BJ (cell line): ENCODE measurements around the gene KEAP1. TPM values are rescaled to one million over a fixed set of nuclear protein-coding genes. Genes with fewer than 3 reads are reported as not detected.
"Not testable (repeated sequence)": the region's sequence is repeated elsewhere in the genome, so short reads cannot be mapped to it uniquely, and the experiment has no call there.

Experiments
- CTCF ChIA-PET: fragments of 350-600 bp; formaldehyde crosslinking; extraction: SDS; loops from one replicate; lab custom pipeline; 2021; ENCODE audit warnings: antibody characterized with exemption, inconsistent platforms; lab: Yijun Ruan, JAX
- POLR2A ChIA-PET: fragments of 300-600 bp; sonication (Branson Sonifier 250); formaldehyde crosslinking; extraction: SDS; loops from one replicate; lab custom pipeline; 2021; ENCODE audit warnings: antibody characterized with exemption; lab: Charles Lee
- DNase-seq: peaks from one replicate; pipeline ENCODE4 v3.0.0-alpha.2; 2011; ENCODE audit warnings: low read depth
- H3K27me3 ChIP-seq: 2 replicates; pipeline ENCODE4 v1.6.0; 2011; ENCODE audit warnings: low read length; ENCODE audit not compliant: control insufficient read depth, insufficient read depth
- H3K36me3 ChIP-seq: 2 replicates; pipeline ENCODE4 v1.5.1; 2011; ENCODE audit warnings: low read length; ENCODE audit not compliant: control insufficient read depth, insufficient read depth
- H3K4me3 ChIP-seq: 2 replicates; pipeline ENCODE4 v1.5.1; 2011; ENCODE audit warnings: low read depth, mild to moderate bottlenecking, control low read depth, low read length
- polyA plus RNA-seq: library from polyadenylated mRNA; depleted of rRNA; stranded (reverse); fragments of >200 nt; gene quantifications from 2 replicates; pipeline ENCODE4 v1.2.3, GENCODE V29; 2011
- TF ChIP-seq, protein P1 (sequence below): IDR thresholded peaks from 2 replicates; pipeline ENCODE4 v1.5.1; 2011; ENCODE audit warnings: low read depth, mild to moderate bottlenecking, control low read depth, inconsistent platforms, low read length, moderate library complexity; ENCODE audit not compliant: insufficient read depth

KEAP1 gene
- polyA plus RNA-seq, 1 experiment, result 114 TPM

- ChIA-PET POLR2A (no interaction called here), CTCF (no interaction called here)
- Histone ChIP-seq H3K36me3 (peaks cover 9% of the 10 kb centered on the region), H3K4me3 (no peak overlapping the region), H3K27me3 (no peaks in the 10 kb centered on the region)
- DNase-seq, result no peak
- TF ChIP-seq, protein P1, sequence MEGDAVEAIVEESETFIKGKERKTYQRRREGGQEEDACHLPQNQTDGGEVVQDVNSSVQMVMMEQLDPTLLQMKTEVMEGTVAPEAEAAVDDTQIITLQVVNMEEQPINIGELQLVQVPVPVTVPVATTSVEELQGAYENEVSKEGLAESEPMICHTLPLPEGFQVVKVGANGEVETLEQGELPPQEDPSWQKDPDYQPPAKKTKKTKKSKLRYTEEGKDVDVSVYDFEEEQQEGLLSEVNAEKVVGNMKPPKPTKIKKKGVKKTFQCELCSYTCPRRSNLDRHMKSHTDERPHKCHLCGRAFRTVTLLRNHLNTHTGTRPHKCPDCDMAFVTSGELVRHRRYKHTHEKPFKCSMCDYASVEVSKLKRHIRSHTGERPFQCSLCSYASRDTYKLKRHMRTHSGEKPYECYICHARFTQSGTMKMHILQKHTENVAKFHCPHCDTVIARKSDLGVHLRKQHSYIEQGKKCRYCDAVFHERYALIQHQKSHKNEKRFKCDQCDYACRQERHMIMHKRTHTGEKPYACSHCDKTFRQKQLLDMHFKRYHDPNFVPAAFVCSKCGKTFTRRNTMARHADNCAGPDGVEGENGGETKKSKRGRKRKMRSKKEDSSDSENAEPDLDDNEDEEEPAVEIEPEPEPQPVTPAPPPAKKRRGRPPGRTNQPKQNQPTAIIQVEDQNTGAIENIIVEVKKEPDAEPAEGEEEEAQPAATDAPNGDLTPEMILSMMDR, result no peak
Measured at GRCh38 chr19:10460714-10461046, 42.5 kb downstream of the KEAP1 start.

GRCh38 chr19:10458733-10459132, 44.4 kb downstream of the KEAP1 start:
- POLR2A ChIA-PET, DNase-seq, H3K4me3 ChIP-seq, H3K36me3 ChIP-seq, H3K27me3 ChIP-seq: not testable (repeated sequence)
- CTCF ChIA-PET, result interaction anchor here (1.8 kb wide), 1 partner anchor 23 kb away, joined by 6 read pairs; no protein-coding TSS in a partner anchor

DNA sequence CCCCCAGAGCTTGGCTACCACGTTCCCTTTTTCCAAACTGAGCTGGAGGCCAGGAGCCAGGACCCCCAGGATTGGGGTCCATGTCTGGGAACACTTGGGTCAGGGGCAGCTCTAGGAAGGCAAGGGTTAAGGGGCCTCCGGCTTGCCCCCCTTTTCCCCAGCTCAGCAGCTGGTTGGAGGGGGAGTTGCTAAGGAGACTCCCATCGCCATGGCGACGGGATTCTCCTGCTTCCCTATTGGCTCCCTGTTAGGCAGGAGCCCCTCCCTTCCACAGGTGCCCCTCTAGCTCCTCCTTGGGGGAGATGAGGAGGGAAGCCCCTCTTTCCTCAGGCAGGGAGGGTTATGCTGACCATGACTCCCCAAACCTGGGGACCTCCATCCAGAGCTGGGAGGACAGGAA, 48.9 kb downstream of the KEAP1 start:
- Histone ChIP-seq H3K27me3 (no peaks in the 10 kb centered on the region), H3K4me3 (no peak overlapping the region), H3K36me3 (peaks cover 6% of the 10 kb centered on the region)
- ChIA-PET POLR2A (no interaction called here), CTCF (interaction anchor here (0.6 to 2.2 kb wide), 6 partner anchors 18 to 539 kb away, joined by 3 to 7 read pairs (median 5); no protein-coding TSS in a partner anchor)
- no peak for DNase-seq
- TF ChIP-seq, protein P1, result no peak

- TF ChIP-seq, protein P1, result no peak
- Histone ChIP-seq H3K36me3 (peaks cover 7% of the 10 kb centered on the region), H3K4me3 (no peak overlapping the region), H3K27me3 (no peaks in the 10 kb centered on the region)
- ChIA-PET POLR2A (no interaction called here), CTCF (interaction anchor here (0.6 to 2.2 kb wide), 6 partner anchors 17 to 538 kb away, joined by 3 to 7 read pairs (median 5); no protein-coding TSS in a partner anchor)
- DNase-seq, result no peak
Measured at GRCh38 chr19:10453852-10454251, 49.3 kb downstream of the KEAP1 start.

DNA sequence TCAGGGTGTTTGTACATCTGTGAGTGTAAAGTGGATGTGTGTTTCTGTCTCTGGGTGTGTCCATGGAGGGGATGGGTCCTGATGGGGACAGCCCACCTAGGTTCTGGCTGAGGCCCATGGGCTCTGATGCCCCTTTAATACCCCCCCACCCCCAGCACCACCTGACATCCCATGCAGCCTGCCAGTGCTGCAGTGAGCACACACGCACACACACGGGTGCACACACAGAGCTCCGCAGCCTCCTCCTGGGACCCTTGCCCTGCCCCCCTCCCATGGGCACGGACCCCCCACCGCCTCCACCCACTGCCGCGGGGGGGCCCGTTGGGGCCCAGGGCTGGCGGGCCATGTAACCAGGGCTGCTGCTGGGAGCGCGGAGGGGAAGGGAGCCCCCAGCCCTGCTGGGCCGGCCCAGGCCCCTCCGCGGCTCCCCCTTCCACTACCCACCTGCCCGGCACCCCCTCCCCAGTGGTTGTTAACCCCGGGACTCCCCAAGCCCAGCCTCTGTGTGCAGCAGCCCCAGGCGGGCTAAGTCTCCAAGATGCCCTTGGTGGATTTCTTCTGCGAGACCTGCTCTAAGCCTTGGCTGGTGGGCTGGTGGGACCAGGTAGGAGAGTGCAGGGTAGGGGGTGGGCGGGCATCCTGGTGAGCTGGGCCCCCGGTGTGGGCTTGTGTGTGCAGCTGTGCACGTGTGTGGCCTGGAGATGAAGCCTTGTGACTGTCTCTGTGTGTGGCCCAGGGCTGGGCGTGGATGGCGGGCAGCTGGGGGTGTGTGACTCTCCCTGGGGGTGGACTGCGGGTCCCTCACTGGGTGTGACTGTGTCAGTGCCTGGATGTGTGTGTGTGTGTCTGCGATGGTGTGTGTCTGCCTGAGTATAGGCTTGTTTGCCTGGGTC, 50.2 kb downstream of the KEAP1 start:
- no peak for DNase-seq
- Histone ChIP-seq H3K4me3 (no peak overlapping the region), H3K27me3 (no peaks in the 10 kb centered on the region), H3K36me3 (peaks cover 8% of the 10 kb centered on the region)
- TF ChIP-seq, protein P1, result no peak
- ChIA-PET POLR2A (no interaction called here), CTCF (no interaction called here)
